ENCODE data around the gene ATG4A.

ATG4A gene

GRCh38 chrX:108162265-108162664 is 70.7 kb downstream of the ATG4A start:
- Histone ChIP-seq H2BK120ac (ENCODE audit: insufficient read depth, low read length, poor library complexity) (no peak overlapping the region), H2AFZ (ENCODE audit: insufficient read depth, low read length, poor library complexity) (no peak overlapping the region), H4K8ac (ENCODE audit: low read depth, low read length) (no peak overlapping the region), H3K4ac (ENCODE audit: low read depth, low read length) (no peak overlapping the region), H4K12ac (ENCODE audit: low read depth, low read length) (no peak overlapping the region), H3K14ac (ENCODE audit: low read length) (no peak overlapping the region), H3K4me1 (ENCODE audit: control insufficient read depth in 1 of 2, insufficient read depth in 2 of 2, low read length in 2 of 2) (no peaks in the 10 kb centered on the region), H3K18ac (ENCODE audit: low read length) (no peak overlapping the region), H3K23ac (ENCODE audit: low read length) (no peak overlapping the region), H3K36me3 (ENCODE audit: control insufficient read depth in 1 of 2, insufficient read depth in 2 of 2, low read length in 2 of 2) (no peaks in the 10 kb centered on the region), H3K4me3 (ENCODE audit: low read depth, low read length) (no peak overlapping the region), H3K9ac (ENCODE audit: low read length) (no peak overlapping the region), H4K91ac (ENCODE audit: low read depth, low read length) (no peak overlapping the region), H3K4me2 (ENCODE audit: low read length) (no peak overlapping the region), H3K79me2 (ENCODE audit: control insufficient read depth, insufficient read depth, low read length, poor library complexity) (no peaks in the 10 kb centered on the region), H3K9me3 (ENCODE audit: insufficient read depth, low read depth, low read length) (no peaks in the 10 kb centered on the region), H2AK5ac (ENCODE audit: low read length) (no peak overlapping the region), H3K27ac (ENCODE audit: low read depth, low read length) (no peak overlapping the region), H2BK5ac (ENCODE audit: low read depth, low read length, poor library complexity) (no peak overlapping the region), H3K79me1 (ENCODE audit: low read length) (no peaks in the 10 kb centered on the region), H3K27me3 (ENCODE audit: insufficient read depth, low read length) (no peaks in the 10 kb centered on the region), H2BK12ac (ENCODE audit: low read length) (no peak overlapping the region)
- DNase-seq, result no peak
- WGBS (ENCODE audit: extremely low coverage, insufficient coverage, insufficient read length), result no CpG with 5 or more reads among the region's 4 CpGs

GRCh38 chrX:108163333-108164082 is 71.9 kb downstream of the ATG4A start:
- no peak for DNase-seq

GRCh38 chrX:108165383-108166111 is 74.0 kb downstream of the ATG4A start:
- WGBS (ENCODE audit: extremely low coverage, insufficient coverage, insufficient read length), result no CpG with 5 or more reads among the region's 7 CpGs
- DNase-seq, result peak in 1 of 2 donors; percentile 21
- Histone ChIP-seq H2BK120ac (ENCODE audit: insufficient read depth, low read length, poor library complexity) (no peak overlapping the region), H3K4me1 (ENCODE audit: control insufficient read depth in 1 of 2, insufficient read depth in 2 of 2, low read length in 2 of 2) (no peaks in the 10 kb centered on the region), H3K14ac (ENCODE audit: low read length) (no peak overlapping the region), H3K9me3 (ENCODE audit: insufficient read depth, low read depth, low read length) (no peaks in the 10 kb centered on the region), H4K12ac (ENCODE audit: low read depth, low read length) (no peak overlapping the region), H3K4ac (ENCODE audit: low read depth, low read length) (no peak overlapping the region), H2AFZ (ENCODE audit: insufficient read depth, low read length, poor library complexity) (no peak overlapping the region), H2BK12ac (ENCODE audit: low read length) (no peak overlapping the region), H2BK5ac (ENCODE audit: low read depth, low read length, poor library complexity) (no peak overlapping the region), H3K36me3 (ENCODE audit: control insufficient read depth in 1 of 2, insufficient read depth in 2 of 2, low read length in 2 of 2) (peaks cover 0 to 7% of the 10 kb centered on the region in 2 experiments), H3K27ac (ENCODE audit: low read depth, low read length) (no peak overlapping the region), H2AK5ac (ENCODE audit: low read length) (no peak overlapping the region), H3K23ac (ENCODE audit: low read length) (no peak overlapping the region), H3K79me2 (ENCODE audit: control insufficient read depth, insufficient read depth, low read length, poor library complexity) (no peaks in the 10 kb centered on the region), H3K4me3 (ENCODE audit: low read depth, low read length) (no peak overlapping the region), H4K91ac (ENCODE audit: low read depth, low read length) (peak overlapping the region; percentile 37), H3K9ac (ENCODE audit: low read length) (no peak overlapping the region), H3K18ac (ENCODE audit: low read length) (no peak overlapping the region), H3K79me1 (ENCODE audit: low read length) (no peaks in the 10 kb centered on the region), H4K8ac (ENCODE audit: low read depth, low read length) (peak overlapping the region; percentile 60), H3K4me2 (ENCODE audit: low read length) (no peak overlapping the region), H3K27me3 (ENCODE audit: insufficient read depth, low read length) (no peaks in the 10 kb centered on the region)

More at GRCh38 chrX:108163333-108164082, 71.9 kb downstream of the ATG4A start:
- no peaks in the 10 kb centered on the region for H3K79me2 ChIP-seq (ENCODE audit: control insufficient read depth, insufficient read depth, low read length, poor library complexity)
- H3K27me3 ChIP-seq (ENCODE audit: insufficient read depth, low read length), result no peaks in the 10 kb centered on the region
- H3K9me3 ChIP-seq (ENCODE audit: insufficient read depth, low read depth, low read length), result no peaks in the 10 kb centered on the region
- H2BK5ac ChIP-seq (ENCODE audit: low read depth, low read length, poor library complexity), result no peak overlapping the region
- no peak overlapping the region for H2BK12ac ChIP-seq (ENCODE audit: low read length)
- no peak overlapping the region for H3K9ac ChIP-seq (ENCODE audit: low read length)
- H3K79me1 ChIP-seq (ENCODE audit: low read length), result no peaks in the 10 kb centered on the region
- H2BK120ac ChIP-seq (ENCODE audit: insufficient read depth, low read length, poor library complexity), result no peak overlapping the region
- no peak overlapping the region for H3K18ac ChIP-seq (ENCODE audit: low read length)
- no peak overlapping the region for H4K8ac ChIP-seq (ENCODE audit: low read depth, low read length)
- no peaks in the 10 kb centered on the region for H3K4me1 ChIP-seq (ENCODE audit: control insufficient read depth in 1 of 2, insufficient read depth in 2 of 2, low read length in 2 of 2)
- no peak overlapping the region for H4K91ac ChIP-seq (ENCODE audit: low read depth, low read length)
- H3K27ac ChIP-seq (ENCODE audit: low read depth, low read length), result no peak overlapping the region
- no peak overlapping the region for H3K4me2 ChIP-seq (ENCODE audit: low read length)
- H2AK5ac ChIP-seq (ENCODE audit: low read length), result no peak overlapping the region
- H2AFZ ChIP-seq (ENCODE audit: insufficient read depth, low read length, poor library complexity), result no peak overlapping the region
- WGBS (ENCODE audit: extremely low coverage, insufficient coverage, insufficient read length), result no CpG with 5 or more reads among the region's 7 CpGs
- no peak overlapping the region for H3K23ac ChIP-seq (ENCODE audit: low read length)
- no peak overlapping the region for H3K4ac ChIP-seq (ENCODE audit: low read depth, low read length)
- no peaks in the 10 kb centered on the region for H3K36me3 ChIP-seq (ENCODE audit: control insufficient read depth in 1 of 2, insufficient read depth in 2 of 2, low read length in 2 of 2)
- H3K14ac ChIP-seq (ENCODE audit: low read length), result no peak overlapping the region
- no peak overlapping the region for H3K4me3 ChIP-seq (ENCODE audit: low read depth, low read length)
- no peak overlapping the region for H4K12ac ChIP-seq (ENCODE audit: low read depth, low read length)

- Histone ChIP-seq H3K9me3 (ENCODE audit: insufficient read depth, low read depth, low read length) (no peaks in the 10 kb centered on the region), H3K14ac (ENCODE audit: low read length) (no peak overlapping the region), H4K8ac (ENCODE audit: low read depth, low read length) (no peak overlapping the region), H2AK5ac (ENCODE audit: low read length) (no peak overlapping the region), H2AFZ (ENCODE audit: insufficient read depth, low read length, poor library complexity) (no peak overlapping the region), H3K79me2 (ENCODE audit: control insufficient read depth, insufficient read depth, low read length, poor library complexity) (no peaks in the 10 kb centered on the region), H3K4me1 (ENCODE audit: control insufficient read depth in 1 of 2, insufficient read depth in 2 of 2, low read length in 2 of 2) (no peaks in the 10 kb centered on the region), H3K9ac (ENCODE audit: low read length) (no peak overlapping the region), H2BK120ac (ENCODE audit: insufficient read depth, low read length, poor library complexity) (no peak overlapping the region), H3K4me2 (ENCODE audit: low read length) (no peak overlapping the region), H3K18ac (ENCODE audit: low read length) (no peak overlapping the region), H2BK12ac (ENCODE audit: low read length) (no peak overlapping the region), H3K4me3 (ENCODE audit: low read depth, low read length) (no peak overlapping the region), H3K27ac (ENCODE audit: low read depth, low read length) (no peak overlapping the region), H3K79me1 (ENCODE audit: low read length) (no peaks in the 10 kb centered on the region), H4K91ac (ENCODE audit: low read depth, low read length) (no peak overlapping the region), H3K27me3 (ENCODE audit: insufficient read depth, low read length) (no peaks in the 10 kb centered on the region), H3K23ac (ENCODE audit: low read length) (no peak overlapping the region), H2BK5ac (ENCODE audit: low read depth, low read length, poor library complexity) (no peak overlapping the region), H3K4ac (ENCODE audit: low read depth, low read length) (no peak overlapping the region), H4K12ac (ENCODE audit: low read depth, low read length) (no peak overlapping the region), H3K36me3 (ENCODE audit: control insufficient read depth in 1 of 2, insufficient read depth in 2 of 2, low read length in 2 of 2) (peaks cover 0 to 7% of the 10 kb centered on the region in 2 experiments)
- WGBS (ENCODE audit: extremely low coverage, insufficient coverage, insufficient read length), result no CpG with 5 or more reads among the region's 5 CpGs
- DNase-seq, result no peak
These were observed 75.8 kb downstream of the ATG4A start for GRCh38 chrX:108167211-108167872.

Measured in trophoblast cell (in vitro differentiated cells and primary cell).